H9 (cell line): ENCODE results near the gene STAB1. TPM values are rescaled to one million over a fixed set of nuclear protein-coding genes. Genes with fewer than 3 reads are reported as not detected.
A peak's percentile ranks its signal among the peaks of the same experiment; 100 is the strongest.

ENCODE experiments used
- DNase-seq: peaks from one replicate; pipeline ENCODE4 v3.0.0-alpha.2; 2017
- H2AFZ ChIP-seq: one replicate; pipeline ENCODE4 v1.6.1; 2013; ENCODE audit warnings: mild to moderate bottlenecking, low read length, control low read depth, moderate library complexity
- H2AK5ac ChIP-seq: 2 replicates; pipeline ENCODE4 v1.6.1; 2013; ENCODE audit warnings: low read length, control low read depth, mixed read lengths; ENCODE audit not compliant: insufficient read length
- H2BK120ac ChIP-seq: one replicate; pipeline ENCODE4 v1.6.1; 2013; ENCODE audit warnings: low read depth, mild to moderate bottlenecking, low read length, control low read depth, inconsistent platforms; ENCODE audit not compliant: poor library complexity, severe bottlenecking
- H2BK12ac ChIP-seq: 2 replicates; pipeline ENCODE4 v1.6.1; 2013; ENCODE audit warnings: low read length, control low read depth, mixed read lengths, low read depth; ENCODE audit not compliant: insufficient read length
- H2BK15ac ChIP-seq: 2 replicates; pipeline ENCODE4 v1.6.1; 2013; ENCODE audit warnings: low read depth, low read length, control low read depth
- H2BK20ac ChIP-seq: one replicate; pipeline ENCODE4 v1.6.1; 2013; ENCODE audit warnings: low read depth, mild to moderate bottlenecking, low read length, control low read depth, inconsistent platforms; ENCODE audit not compliant: poor library complexity, severe bottlenecking
- H2BK5ac ChIP-seq: 2 replicates; pipeline ENCODE4 v1.6.1; 2013; ENCODE audit warnings: low read length, control low read depth, mixed read lengths; ENCODE audit not compliant: insufficient read length
- H3K14ac ChIP-seq: 2 replicates; pipeline ENCODE4 v1.6.1; 2013; ENCODE audit warnings: low read length, control low read depth; ENCODE audit not compliant: insufficient read depth
- H3K18ac ChIP-seq: 2 replicates; pipeline ENCODE4 v1.6.1; 2013; ENCODE audit warnings: low read depth, mild to moderate bottlenecking, mixed read lengths, low read length, control low read depth; ENCODE audit not compliant: insufficient read length
- H3K23ac ChIP-seq: 2 replicates; pipeline ENCODE4 v1.6.1; 2013; ENCODE audit warnings: low read length, control low read depth, mixed read lengths, low read depth; ENCODE audit not compliant: insufficient read length
- H3K23me2 ChIP-seq: 2 replicates; pipeline ENCODE4 v1.6.1; 2013; ENCODE audit warnings: low read depth, mild to moderate bottlenecking, mixed read lengths, low read length, control low read depth; ENCODE audit not compliant: insufficient read length, poor library complexity, severe bottlenecking
- H3K27ac ChIP-seq: 2 replicates; pipeline ENCODE4 v1.5.1; 2013; ENCODE audit warnings: low read length, control low read depth, mixed read lengths, low read depth; ENCODE audit not compliant: insufficient read length
- H3K27me3 ChIP-seq: 2 replicates; pipeline ENCODE4 v1.6.1; 2013; ENCODE audit warnings: low read length, control low read depth, inconsistent platforms; ENCODE audit not compliant: insufficient read depth
- H3K4ac ChIP-seq: 2 replicates; pipeline ENCODE4 v1.6.1; 2013; ENCODE audit warnings: low read depth, mild to moderate bottlenecking, control low read depth, inconsistent platforms, low read length, moderate library complexity
- H3K4me1 ChIP-seq: 2 replicates; pipeline ENCODE4 v1.6.1; 2013; ENCODE audit warnings: low read length, control low read depth, inconsistent platforms; ENCODE audit not compliant: insufficient read depth
- H3K4me2 ChIP-seq: 2 replicates; pipeline ENCODE4 v1.6.1; 2013; ENCODE audit warnings: low read length, control low read depth, mixed read lengths; ENCODE audit not compliant: insufficient read length, insufficient read depth
- H3K56ac ChIP-seq: 2 replicates; pipeline ENCODE4 v1.6.1; 2013; ENCODE audit warnings: low read depth, mild to moderate bottlenecking, mixed read lengths, low read length, control low read depth; ENCODE audit not compliant: insufficient read length
- H3K79me1 ChIP-seq: 2 replicates; pipeline ENCODE4 v1.6.1; 2013; ENCODE audit warnings: low read depth, mild to moderate bottlenecking, moderate library complexity, low read length, control low read depth, inconsistent platforms; ENCODE audit not compliant: insufficient read depth, poor library complexity, severe bottlenecking
- H3K79me2 ChIP-seq: 2 replicates; pipeline ENCODE4 v1.6.1; 2013; ENCODE audit warnings: low read length, control low read depth, inconsistent platforms; ENCODE audit not compliant: insufficient read depth
- H3K9ac ChIP-seq: 2 replicates; pipeline ENCODE4 v1.6.1; 2013; ENCODE audit warnings: low read length, control low read depth, mixed read lengths; ENCODE audit not compliant: insufficient read length; ENCODE audit errors: extremely low read depth
- H3K9me3 ChIP-seq: one replicate; pipeline ENCODE4 v1.6.1; 2013; ENCODE audit warnings: low read depth, low read length, inconsistent platforms; ENCODE audit not compliant: control insufficient read depth
- H3T11ph ChIP-seq: one replicate; pipeline ENCODE4 v1.6.1; 2013; ENCODE audit warnings: mild to moderate bottlenecking, low read length, control low read depth, inconsistent platforms
- H4K20me1 ChIP-seq: one replicate; pipeline ENCODE4 v1.6.1; 2013; ENCODE audit not compliant: control insufficient read depth, insufficient read length, insufficient read depth
- H4K5ac ChIP-seq: 2 replicates; pipeline ENCODE4 v1.6.1; 2013; ENCODE audit warnings: low read depth, mild to moderate bottlenecking, mixed read lengths, low read length, control low read depth; ENCODE audit not compliant: insufficient read length
- H4K8ac ChIP-seq: replicated peaks from 2 replicates; pipeline ENCODE4 v1.6.1; 2013; ENCODE audit warnings: low read length, control low read depth, mixed read lengths, low read depth; ENCODE audit not compliant: insufficient read length
- H4K91ac ChIP-seq: 2 replicates; pipeline ENCODE4 v1.6.1; 2013; ENCODE audit warnings: low read depth, mild to moderate bottlenecking, moderate library complexity, mixed read lengths, low read length, control low read depth; ENCODE audit not compliant: insufficient read length
- H3K27ac Mint-ChIP-seq, 3 experiments: 2 replicates in 2 of 3; 3 replicates in 1 of 3; pipeline ENCODE4 v1.8.0; 2020 to 2021; ENCODE audit warnings: mixed read lengths in 3 of 3, mild to moderate bottlenecking in 1 of 3, moderate library complexity in 1 of 3
- H3K27me3 Mint-ChIP-seq: 2 replicates; pipeline ENCODE4 v1.8.0; 2021; ENCODE audit warnings: low read depth, mild to moderate bottlenecking, moderate library complexity, mixed read lengths
- H3K36me3 Mint-ChIP-seq, 3 experiments: 2 replicates in 2 of 3; 3 replicates in 1 of 3; pipeline ENCODE4 v1.8.0; 2020 to 2021; ENCODE audit warnings: low read depth in 3 of 3, mixed read lengths in 3 of 3; ENCODE audit not compliant: insufficient read depth in 1 of 3
- H3K4me1 Mint-ChIP-seq, 2 experiments: 2 replicates each; pipeline ENCODE4 v1.8.0; 2020; ENCODE audit warnings: mixed read lengths in 2 of 2
- H3K4me3 Mint-ChIP-seq, 2 experiments: 2 replicates in 1 of 2; 3 replicates in 1 of 2; pipeline ENCODE4 v1.8.0; 2020 to 2021; ENCODE audit warnings: mild to moderate bottlenecking in 2 of 2, mixed read lengths in 2 of 2, moderate library complexity in 1 of 2
- H3K9me3 Mint-ChIP-seq, 2 experiments: 2 replicates in 1 of 2; 3 replicates in 1 of 2; pipeline ENCODE4 v1.8.0; 2020; ENCODE audit warnings: mild to moderate bottlenecking in 2 of 2, mixed read lengths in 2 of 2, moderate library complexity in 1 of 2
- WGBS: extraction: QIAGEN DNeasy Blood & Tissue Kit; methylation state at CpG from one replicate; pipeline ENCODE4 v1.1.7; 2013; ENCODE audit warnings: missing lambda C conversion rate, low lambda C conversion rate, mixed read lengths; ENCODE audit not compliant: insufficient read length; ENCODE audit errors: extremely low coverage; 5-methylcytosine and 5-hydroxymethylcytosine counted together
- total RNA-seq: library from RNA; stranded (reverse); gene quantifications from 2 replicates; pipeline ENCODE4 v1.2.1, GENCODE V29; 2021
- TF ChIP-seq, protein P1 (sequence below): fragments of 200-600 bp; sonication (generic); conservative IDR thresholded peaks from 3 replicates; pipeline ENCODE4 v1.8.0; 2021; ENCODE audit warnings: antibody characterized with exemption, mild to moderate bottlenecking

Gene STAB1
- total RNA-seq, 1 experiment from 2014 or later: 1.5 TPM

DNA sequence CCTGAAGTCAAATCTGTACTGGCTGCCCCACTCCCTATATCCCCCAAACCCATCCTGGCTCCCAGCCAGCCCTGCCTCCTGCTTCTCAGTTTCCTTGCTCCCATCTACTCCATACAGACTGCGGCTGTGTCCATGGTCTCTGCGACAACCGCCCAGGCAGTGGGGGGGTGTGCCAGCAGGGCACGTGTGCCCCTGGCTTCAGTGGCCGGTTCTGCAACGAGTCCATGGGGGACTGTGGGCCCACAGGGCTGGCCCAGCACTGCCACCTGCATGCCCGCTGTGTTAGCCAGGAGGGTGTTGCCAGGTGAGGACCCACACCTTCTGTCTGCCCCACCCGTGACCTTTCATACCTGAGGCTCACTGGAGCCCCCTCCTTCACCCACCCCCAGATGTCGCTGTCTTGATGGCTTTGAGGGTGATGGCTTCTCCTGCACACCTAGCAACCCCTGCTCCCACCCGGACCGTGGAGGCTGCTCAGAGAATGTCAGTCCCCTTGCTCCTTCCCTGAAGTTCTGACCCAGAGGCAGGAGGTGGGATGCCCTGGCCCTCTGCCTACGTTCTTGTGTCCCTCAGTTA is 14.7 kb downstream of the STAB1 start:
- Histone ChIP-seq H3T11ph (no peak overlapping the region), H2BK20ac (no peak overlapping the region)

More for the DNA sequence above, 14.7 kb downstream of the STAB1 start:
- peaks cover 3% of the 10 kb centered on the region for H4K20me1 ChIP-seq
- Mint-ChIP-seq H3K4me3 (no peak overlapping the region), H3K27me3 (no peaks in the 10 kb centered on the region; the same call in 1 of the 2 replicates), H3K9me3 (no peaks in the 10 kb centered on the region), H3K27ac (peak overlapping the region in 1 of 3 experiments; percentile 44; a peak in 1 of 7 replicates), H3K36me3 (no peaks in the 10 kb centered on the region; a peak in 1 of 7 replicates), H3K4me1 (peaks cover 10 to 20% of the 10 kb centered on the region in 2 experiments)
- no peak for DNase-seq
- no peak overlapping the region for H3K23ac ChIP-seq
- H2BK120ac ChIP-seq: no peak overlapping the region
- H3K23me2 ChIP-seq: no peaks in the 10 kb centered on the region
- no peak overlapping the region for H3K27ac ChIP-seq
- no peaks in the 10 kb centered on the region for H3K9me3 ChIP-seq
- H3K18ac ChIP-seq: no peak overlapping the region
- H3K14ac ChIP-seq: no peak overlapping the region; the same call in 1 of the 2 replicates
- no peaks in the 10 kb centered on the region for H3K4me1 ChIP-seq
- H3K79me2 ChIP-seq: no peaks in the 10 kb centered on the region
- H3K9ac ChIP-seq: no peak overlapping the region
- H3K4me2 ChIP-seq: no peak overlapping the region
- no peak overlapping the region for H2BK5ac ChIP-seq
- H2AFZ ChIP-seq: no peak overlapping the region
- H4K91ac ChIP-seq: no peak overlapping the region
- H4K8ac ChIP-seq: no peak overlapping the region
- H3K4ac ChIP-seq: no peak overlapping the region
- H2BK15ac ChIP-seq: no peak overlapping the region
- no peak overlapping the region for H2AK5ac ChIP-seq
- TF ChIP-seq, protein P1, sequence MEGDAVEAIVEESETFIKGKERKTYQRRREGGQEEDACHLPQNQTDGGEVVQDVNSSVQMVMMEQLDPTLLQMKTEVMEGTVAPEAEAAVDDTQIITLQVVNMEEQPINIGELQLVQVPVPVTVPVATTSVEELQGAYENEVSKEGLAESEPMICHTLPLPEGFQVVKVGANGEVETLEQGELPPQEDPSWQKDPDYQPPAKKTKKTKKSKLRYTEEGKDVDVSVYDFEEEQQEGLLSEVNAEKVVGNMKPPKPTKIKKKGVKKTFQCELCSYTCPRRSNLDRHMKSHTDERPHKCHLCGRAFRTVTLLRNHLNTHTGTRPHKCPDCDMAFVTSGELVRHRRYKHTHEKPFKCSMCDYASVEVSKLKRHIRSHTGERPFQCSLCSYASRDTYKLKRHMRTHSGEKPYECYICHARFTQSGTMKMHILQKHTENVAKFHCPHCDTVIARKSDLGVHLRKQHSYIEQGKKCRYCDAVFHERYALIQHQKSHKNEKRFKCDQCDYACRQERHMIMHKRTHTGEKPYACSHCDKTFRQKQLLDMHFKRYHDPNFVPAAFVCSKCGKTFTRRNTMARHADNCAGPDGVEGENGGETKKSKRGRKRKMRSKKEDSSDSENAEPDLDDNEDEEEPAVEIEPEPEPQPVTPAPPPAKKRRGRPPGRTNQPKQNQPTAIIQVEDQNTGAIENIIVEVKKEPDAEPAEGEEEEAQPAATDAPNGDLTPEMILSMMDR: no peak
- H2BK12ac ChIP-seq: no peak overlapping the region
- H3K56ac ChIP-seq: no peak overlapping the region
- H3K79me1 ChIP-seq: no peaks in the 10 kb centered on the region
- no peak overlapping the region for H4K5ac ChIP-seq
- H3K27me3 ChIP-seq: no peaks in the 10 kb centered on the region
- no CpG with 5 or more reads among the region's 12 CpGs for whole genome bisulfite sequencing
